Measurements from ENCODE around the gene NSUN6.

NSUN6 gene

DNA sequence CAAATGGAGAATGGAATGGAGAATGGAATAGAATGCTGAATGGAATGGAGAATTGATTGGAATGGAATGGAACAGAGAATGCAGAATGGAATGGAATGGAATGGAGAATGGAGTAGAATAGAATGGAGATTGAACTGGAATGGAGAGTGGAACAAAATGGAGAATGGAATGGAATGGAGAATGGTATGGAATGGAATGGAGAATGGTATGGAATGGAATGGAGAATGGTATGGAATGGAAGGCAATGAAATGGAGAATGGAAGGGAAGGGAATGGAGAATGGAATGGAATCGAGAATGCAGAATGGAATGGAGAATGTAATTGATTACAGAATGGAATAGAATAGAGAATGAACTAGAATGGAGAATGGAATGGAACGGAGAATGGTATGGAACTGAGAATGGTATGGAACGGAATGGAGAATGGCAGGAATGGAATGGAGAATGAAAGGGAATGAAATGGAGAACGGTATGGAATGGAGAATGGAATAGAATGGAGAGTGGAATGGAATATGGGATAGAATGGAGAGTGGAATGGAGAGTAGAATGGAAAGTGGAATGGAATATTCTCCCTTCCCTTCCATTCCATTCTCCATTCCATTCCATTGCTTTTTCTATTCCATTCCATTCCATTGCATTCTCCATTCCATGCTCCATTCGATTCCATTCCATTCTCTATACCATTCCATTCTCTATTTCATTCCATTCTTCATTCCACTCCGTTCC is 88.2 kb downstream of the NSUN6 start:
- no peak for DNase-seq (ENCODE audit: low read depth in 1 of 2, low spot score in 1 of 2)

DNA sequence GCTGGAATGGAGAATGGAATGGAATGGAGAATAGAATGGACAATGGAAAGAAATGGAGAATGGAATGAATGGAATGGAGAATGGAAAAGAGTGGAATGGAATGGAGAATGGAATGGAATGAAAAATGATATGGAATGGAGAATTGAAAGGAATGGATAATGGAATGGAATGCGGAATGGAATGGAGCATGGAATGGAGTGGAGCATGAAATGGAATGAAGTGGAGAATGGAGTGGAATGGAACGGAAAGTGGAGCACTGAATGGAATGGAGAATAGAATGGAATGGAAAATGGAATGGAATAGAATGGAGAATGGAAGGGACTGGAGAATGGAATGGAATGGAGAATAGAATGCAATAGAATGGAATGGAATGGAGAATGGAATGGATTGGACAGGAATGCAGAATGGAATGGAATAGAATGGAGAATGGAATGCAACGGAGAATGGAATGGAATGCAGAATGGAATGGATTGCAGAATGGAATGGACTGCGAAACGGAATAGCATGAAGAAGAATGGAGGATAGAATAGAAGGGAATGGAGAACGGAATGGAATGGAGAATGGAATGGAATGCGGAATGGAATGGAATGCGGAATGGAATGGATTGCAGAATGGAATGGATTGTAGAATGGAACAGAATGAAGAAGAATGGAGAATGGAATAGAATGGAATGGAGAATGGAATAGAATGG is 89.4 kb downstream of the NSUN6 start:
- no peak for DNase-seq (ENCODE audit: low read depth in 1 of 2, low spot score in 1 of 2)

DNA sequence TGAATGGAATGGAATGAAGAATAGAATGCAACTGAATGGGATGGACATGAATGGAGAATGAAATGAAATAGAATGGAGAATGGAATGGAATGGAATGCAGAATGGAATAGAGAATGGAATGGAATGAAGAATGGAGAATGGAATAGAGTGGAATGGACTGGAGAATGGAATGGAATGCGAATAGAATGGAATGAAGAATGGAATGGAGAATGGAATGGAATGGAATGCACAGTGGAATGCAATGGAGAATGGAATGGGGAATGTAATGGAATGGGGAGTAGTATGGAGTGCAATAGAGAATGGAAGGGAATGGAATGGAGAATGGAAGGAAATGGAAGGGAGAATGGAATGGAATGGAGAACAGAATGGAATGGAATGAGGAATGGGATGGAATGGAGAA is 93.4 kb downstream of the NSUN6 start:
- DNase-seq (ENCODE audit: low read depth in 1 of 2, low spot score in 1 of 2), result no peak

DNA sequence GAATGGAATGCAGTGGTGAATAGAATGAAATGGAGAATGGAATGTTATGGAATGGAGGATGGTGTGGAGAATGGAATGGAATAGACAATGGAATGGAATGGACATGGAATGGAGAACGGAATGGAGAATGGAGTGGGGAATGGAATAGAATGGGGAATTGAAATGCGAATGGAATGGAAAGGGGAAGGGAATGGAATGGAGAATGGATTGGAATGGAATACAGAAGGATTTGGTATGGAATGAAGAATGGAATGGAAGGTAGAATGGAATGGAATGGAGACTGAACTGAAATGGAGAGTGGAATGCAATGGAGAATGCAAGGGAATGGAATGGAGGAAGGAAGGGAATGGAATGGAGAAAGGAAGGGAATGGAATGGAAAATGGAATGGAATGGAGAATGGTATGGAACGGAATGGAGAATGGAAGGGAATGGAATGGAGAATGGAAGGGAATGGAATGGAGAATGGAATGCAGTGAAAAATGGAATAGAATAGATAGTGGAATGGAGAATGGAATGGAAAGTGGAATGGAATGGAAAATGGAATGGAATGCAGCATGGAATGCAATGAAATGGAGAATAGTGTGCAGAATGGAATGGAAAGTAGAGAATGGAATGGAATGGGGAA is 94.8 kb downstream of the NSUN6 start:
- DNase-seq (ENCODE audit: low read depth in 1 of 2, low spot score in 1 of 2), result no peak

DNA sequence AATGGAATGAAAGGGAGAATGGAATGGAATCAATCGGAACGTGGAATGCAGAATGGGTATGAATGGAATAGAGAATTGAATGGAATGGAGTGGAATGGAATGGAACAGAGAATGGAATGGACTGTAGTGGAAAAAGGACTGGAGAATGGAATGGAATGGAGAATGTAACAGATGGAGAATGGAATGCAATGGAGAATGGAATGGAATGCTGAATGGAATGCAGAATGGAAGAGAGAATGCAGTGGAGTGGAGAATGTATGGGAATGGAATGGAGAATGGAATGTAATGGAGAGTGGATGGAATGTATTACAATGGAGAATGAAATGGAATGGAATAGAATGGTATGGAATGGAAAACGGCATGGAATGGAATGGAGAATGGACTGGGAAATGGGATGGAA is 96.9 kb downstream of the NSUN6 start:
- DNase-seq (ENCODE audit: low read depth in 1 of 2, low spot score in 1 of 2), result no peak

DNA sequence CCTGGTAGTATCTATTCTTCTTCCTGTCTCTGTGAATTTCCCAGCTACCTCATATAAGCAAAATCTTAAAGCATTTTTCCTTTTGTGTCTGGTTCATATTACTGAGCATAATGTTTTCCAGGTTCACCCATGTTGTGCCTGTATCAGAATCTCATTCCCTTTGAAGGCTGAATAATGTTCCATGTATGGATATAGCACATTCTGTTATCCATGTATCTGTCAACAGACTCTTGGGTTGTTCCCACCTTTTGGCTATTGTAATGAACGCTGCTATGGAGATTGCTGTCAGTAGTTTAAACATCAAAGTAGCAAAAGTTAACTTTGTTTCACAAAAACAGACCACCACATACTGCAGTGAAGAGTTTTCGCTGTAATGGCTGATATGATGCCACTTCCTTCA is 99.9 kb downstream of the NSUN6 start:
- no peak for DNase-seq (ENCODE audit: low read depth in 1 of 2, low spot score in 1 of 2)

DNA sequence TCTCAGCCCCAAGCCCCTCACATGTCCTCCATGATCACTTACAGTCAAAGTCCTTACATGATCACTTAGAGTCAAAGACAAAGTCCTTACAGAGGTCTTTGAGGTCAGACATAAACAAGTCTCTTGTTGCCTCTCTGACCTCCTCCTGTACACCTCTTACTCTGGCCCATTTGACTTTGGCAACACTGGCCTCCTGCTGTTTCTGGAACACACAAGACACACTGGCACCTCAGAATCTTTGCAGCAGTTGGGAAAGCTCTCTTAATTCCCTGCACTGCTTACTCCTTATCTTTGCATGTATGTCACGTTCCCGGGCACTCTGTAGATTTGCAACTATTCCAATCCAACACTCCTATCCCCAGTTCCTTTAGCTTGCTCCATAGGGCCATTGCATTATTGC is 102.3 kb downstream of the NSUN6 start:
- no peak for DNase-seq (ENCODE audit: low read depth in 1 of 2, low spot score in 1 of 2)

DNA sequence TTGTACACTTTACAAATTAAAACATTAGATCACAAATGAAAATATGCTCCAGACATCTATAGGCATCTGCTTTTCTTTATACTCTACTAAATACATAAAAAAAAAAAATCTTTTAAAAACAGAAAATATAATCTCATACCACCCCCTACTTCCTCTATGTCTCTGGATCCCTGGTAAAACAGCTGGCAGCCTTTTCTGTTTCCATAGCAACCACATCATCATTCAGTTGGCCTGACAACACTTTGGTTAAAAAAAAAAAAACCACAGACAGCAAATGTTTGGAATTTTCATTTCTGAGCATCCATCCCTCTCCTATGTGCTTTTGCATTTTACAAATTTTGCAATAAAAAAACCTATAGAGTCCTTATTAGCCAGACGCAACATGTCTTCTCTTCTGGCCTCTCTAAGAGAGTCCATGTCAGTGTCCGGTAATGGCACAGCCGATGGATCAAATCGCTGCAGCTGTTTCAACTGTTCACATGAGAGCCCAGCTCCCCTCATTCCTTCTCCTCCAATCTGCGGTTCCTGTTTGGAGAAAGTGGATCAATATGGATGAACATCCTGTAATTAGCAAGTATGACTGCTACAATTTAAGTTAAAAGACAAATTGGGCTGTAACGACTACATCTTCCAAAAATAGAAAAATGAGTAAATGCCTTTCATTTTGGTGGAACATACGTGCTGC is 105.6 kb downstream of the NSUN6 start:
- no peak for DNase-seq (ENCODE audit: low read depth in 1 of 2, low spot score in 1 of 2)

DNA sequence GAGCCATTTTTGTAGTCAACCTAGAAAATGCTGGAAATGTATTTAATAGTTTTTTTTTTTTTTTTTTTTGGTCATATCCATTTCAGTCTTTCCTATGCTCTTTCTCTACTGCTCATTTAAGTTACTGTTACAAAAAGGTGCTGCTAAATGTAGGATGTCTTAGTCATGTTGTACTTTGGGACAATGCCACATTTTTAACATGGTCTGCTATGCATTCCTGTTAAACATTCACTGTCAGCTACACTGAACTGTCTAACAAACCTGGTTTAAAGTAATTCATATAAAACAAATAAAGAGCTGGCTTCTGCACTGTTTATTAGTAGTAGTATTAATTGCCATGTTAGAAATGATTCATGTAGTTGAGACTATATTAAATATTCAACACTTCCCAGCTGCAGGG is 108.6 kb downstream of the NSUN6 start:
- DNase-seq (ENCODE audit: low read depth in 1 of 2, low spot score in 1 of 2), result no peak

DNA sequence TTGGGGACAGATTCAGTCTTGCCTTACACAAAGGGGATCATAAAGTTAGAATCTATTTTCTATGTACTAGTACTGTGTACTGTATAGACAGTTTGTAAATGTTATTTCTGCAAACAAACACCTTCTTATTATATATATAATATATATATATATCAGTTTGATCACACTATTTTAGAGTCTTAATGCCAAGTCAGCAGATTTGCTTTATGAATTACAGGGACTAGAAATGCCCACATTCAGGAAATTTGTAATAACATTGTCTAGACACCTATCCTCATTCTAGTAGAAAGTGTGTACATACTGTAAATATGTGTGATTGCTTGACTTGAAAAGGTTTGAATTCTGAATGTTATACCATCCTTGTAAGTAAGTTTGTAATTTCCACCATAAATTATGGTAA is 111.2 kb downstream of the NSUN6 start:
- DNase-seq (ENCODE audit: low read depth in 1 of 2, low spot score in 1 of 2), result no peak

DNA sequence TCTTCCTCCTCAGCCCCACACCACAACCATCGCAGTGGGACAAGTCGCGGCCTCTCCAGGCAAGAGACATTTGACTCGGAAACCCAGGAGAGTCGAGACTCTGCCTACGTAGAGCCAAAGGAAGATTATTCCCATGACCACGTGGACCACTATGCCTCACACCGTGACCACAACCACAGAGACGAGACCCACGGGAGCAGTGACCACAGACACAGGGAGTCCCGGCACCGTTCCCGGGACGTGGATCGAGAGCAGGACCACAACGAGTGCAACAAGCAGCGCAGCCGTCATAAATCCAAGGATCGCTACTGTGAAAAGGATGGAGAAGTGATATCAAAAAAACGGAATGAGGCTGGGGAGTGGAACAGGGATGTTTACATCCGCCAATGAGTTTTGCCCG is 112.1 kb downstream of the NSUN6 start:
- no peak for DNase-seq (ENCODE audit: low read depth in 1 of 2, low spot score in 1 of 2)

DNA sequence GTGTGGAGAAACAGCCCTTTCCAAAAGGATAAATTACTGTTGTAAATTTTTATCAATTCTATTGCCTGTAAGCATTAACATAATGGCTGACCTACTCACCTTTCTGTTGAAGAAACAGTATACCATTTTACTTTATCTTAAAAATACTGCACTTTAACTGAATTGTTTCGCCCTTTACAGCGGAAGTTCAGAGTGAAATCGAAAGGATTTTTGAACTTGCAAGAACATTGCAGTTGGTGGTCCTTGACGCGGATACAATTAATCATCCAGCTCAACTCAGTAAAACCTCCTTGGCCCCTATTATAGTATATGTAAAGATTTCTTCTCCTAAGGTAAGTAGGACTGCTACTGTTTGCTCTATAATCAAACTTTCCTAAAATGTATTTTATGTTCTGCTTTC is 117.5 kb downstream of the NSUN6 start:
- DNase-seq (ENCODE audit: low read depth in 1 of 2, low spot score in 1 of 2), result no peak

DNA sequence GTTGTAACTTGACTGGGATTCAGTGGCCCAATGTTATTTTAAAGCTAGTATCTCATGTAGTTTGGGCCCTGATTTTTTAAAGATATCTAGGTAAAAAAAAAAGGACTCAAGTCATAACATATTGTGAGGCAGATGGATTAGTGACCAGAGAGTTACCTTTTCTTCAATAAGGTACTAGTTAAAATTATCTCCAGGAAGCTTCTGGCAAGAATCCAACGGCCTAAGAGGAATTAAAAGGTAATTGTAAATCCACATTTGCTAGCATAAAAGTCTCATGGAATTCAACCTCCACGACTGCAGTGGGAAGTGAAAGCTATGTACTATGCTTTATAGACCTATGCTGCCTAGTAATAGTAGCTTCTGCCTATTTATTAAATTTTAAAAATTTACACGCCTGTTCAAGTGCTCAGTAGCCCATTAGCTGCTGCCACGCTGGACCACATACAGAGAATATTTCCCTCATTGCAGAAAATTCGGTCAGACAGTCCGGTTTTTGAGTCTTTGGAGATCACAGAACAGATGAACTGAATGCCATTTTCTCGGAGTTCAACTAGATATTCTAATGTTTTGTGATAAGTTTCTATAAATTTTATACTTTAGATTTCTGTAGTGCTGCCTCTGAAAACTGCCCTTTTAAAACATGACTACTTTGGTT is 118.4 kb downstream of the NSUN6 start:
- no peak for DNase-seq (ENCODE audit: low read depth in 1 of 2, low spot score in 1 of 2)

DNA sequence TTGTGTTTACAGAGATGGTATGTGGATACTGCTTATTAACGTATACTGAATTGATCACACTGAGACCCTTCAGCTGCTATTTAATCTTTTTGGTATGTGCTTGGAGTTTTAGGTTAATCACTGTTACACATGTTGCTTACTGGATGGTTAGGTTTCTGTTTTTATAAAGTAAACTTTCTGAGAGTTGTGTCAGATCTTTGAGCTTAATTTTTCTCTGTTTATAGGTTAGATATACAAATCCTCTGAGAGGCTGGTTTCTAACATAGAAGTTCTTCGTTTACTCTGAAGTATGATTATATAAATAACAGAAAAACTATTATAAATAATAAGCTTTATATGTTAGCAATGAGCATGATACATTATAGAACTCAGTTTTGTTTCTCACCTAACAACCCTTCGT is 123.1 kb downstream of the NSUN6 start:
- DNase-seq (ENCODE audit: low read depth in 1 of 2, low spot score in 1 of 2), result no peak

DNA sequence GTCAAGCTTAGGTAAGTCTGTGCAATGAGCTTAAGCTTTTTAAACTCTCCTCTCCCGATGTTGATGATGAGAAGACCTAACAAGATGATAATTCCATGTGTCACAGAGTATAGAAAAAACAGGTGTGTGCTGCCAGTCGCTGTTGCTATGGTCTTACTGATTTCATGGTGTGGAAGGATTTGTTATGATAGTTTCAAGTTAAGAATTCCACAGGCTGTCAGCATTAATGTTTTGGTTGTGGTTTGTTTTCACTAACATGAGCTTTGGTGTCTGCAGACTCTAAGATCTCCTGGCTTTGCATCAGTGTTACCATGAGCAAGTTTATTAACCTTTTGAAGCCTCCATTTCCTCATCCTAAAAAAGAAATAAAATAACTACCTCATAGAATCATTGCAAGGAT is 123.7 kb downstream of the NSUN6 start:
- no peak for DNase-seq (ENCODE audit: low read depth in 1 of 2, low spot score in 1 of 2)

DNA sequence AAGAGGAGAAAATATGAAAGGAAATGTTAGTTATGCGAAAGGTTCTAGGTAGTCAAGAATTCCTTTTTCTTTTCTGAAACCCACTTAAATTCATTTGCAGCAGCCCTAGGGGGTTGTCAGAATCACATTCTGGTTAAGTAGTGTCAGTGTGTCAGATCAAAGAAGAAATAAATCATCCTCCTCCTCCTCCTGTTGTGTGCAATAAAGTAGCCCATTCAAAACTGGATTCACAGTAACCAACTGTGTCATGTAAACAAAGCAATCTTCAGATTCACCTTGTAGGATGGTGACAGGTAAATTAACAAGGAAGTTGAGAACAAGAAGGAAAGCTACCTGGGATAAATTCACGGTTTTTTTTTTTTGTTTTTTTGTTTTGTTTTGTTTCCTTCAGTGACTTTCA is 127.5 kb downstream of the NSUN6 start:
- no peak for DNase-seq (ENCODE audit: low read depth in 1 of 2, low spot score in 1 of 2)

DNA sequence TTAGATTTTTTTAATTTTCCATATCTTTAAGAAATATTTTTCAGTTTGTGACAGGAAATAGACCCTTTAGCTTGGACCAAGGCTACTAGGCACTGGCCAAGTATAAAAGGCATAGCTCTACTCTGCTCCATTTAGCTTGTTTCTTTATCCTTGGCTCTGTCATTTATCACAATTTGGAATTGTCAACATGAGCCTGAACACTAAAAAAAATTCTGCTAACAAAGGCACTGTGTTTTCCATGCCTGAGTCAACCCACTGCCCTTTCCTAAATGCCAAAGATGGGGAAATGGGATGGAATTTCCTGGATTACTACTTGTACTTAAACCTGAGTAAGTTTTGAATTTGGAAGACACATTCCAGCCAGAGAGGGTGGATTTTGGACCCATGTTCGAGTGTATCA is 128.4 kb downstream of the NSUN6 start:
- DNase-seq (ENCODE audit: low read depth in 1 of 2, low spot score in 1 of 2), result no peak

DNA sequence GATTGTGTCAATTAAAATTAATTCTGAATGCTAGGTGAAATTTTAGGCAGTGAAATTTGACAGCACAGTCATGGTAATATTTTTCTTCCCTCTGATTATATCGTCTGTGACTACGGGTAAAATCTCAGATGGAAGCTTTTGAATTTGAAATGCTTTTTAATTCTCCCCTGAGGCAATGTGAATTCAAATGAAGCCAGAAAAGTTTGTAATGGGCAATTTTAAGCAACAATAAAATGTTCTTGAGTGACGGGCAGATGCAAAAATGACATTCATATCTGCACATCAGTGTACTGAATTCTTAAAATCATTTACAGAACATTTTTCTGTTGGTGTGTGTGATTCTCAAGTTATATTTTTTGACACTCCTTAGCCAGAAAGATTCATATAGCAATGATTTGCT is 134.5 kb downstream of the NSUN6 start:
- no peak for DNase-seq (ENCODE audit: low read depth in 1 of 2, low spot score in 1 of 2)

DNA sequence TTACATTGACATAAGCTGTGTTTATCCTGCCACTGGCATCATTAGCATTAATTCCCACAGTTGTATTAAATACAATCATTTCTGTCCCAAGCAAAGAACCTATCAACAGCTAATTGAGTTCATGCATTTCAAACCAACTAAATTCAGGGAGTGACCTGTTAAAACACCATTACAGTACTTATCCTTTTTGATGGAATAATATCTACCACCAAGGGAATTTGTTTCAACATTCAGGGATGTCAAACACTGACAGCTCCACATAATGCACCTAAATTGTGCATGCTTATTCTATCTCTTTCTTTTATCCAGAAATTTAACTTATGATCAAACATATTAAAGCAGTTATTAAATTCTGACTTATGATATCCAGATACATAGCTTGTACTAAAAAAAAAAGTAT is 136.8 kb downstream of the NSUN6 start:
- DNase-seq (ENCODE audit: low read depth in 1 of 2, low spot score in 1 of 2), result no peak

DNA sequence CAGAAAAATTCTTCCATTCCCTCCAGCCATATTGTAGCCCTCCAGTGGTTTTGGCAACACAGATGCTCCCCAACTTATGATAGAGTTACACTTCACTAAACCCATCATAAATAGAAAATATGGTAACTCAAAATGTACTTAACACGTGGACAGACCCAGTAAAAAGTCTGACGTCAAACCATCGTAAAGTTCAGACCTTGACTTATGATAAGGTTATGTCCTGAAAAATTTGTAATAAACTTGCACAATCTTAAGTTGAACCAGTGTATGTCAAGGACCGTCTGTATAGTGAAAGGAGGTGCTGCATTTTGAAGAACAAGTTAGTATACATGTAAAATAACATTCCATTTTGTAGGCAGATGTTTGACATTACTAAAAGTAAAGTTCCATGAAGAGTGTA is 142.8 kb downstream of the NSUN6 start:
- DNase-seq (ENCODE audit: low read depth in 1 of 2, low spot score in 1 of 2), result no peak

DNA sequence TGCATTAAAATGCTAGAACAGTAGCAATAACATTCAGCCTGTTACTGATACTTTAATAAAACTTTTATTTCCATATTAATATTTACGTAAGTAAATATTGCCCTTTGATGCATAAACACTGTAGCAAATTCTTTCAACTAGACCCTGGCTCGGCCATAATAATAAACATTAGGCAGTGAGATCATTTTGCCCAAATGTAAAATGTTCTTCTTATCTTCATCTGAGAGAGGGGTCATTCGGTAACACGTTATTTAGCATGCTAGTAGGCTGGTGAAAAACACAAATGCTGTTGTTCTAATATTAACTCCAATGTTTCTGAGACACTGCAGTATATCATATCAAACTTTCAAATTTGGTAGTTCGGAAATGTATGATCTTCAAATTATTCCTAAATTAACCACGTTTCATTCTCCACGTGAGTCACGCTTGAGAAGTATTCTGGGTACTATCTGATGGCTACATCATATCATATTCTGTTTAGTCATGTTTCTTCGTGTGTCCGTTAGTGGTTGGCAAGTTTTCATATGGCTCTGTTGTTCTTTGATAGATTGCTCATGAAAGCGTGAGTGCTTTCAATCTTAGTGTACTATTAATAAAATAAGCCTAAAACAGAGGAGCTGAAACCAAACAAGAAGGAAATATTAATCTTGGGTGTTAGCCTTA is 145.8 kb downstream of the NSUN6 start:
- no peak for DNase-seq (ENCODE audit: low read depth in 1 of 2, low spot score in 1 of 2)

All from activated T-helper 1 cell treated with anti-CD3 and anti-CD28 coated beads, Interleukin-2, amount 50 U/mL, for 16 hours (primary cell).